ENCODE results near the gene CDC16.

DNA sequence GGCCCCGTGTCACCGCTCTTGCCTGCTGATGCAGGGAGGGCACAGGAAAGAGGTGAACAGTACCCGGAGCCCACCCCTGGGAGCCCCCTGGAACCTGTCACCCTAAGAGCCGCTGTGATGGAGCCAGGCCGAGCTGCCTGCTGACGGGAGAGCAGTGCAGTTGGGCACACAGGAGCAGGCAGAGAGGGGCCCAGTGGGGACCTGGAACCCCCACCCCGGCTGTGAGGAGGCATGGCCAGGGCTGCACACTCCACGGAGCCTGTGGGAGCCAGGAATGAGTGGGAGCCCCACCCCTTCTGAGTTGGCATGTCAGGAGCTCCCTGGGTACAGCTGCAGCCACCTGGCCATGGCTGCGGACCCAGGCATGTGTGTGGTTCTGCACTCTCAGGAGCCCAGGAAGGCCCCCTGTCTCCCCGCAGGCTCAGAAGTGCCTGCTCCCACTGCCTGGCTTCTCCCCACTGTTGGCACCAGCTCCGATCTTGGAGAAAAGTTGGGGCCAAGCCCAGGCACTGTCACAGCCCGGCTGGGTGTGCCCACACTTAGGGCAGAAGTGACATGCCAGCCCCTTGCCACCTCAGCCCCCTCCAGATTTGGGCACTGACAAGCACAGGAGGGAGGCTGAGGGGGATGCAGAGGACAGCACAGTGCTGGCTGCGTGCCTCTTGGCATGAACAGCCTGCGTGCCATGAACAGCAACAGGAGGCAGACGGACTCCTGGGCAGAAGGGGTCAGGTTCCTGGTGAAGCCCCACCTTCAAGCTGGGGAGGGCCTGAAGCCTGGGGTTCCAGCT, 49.3 kb upstream of the CDC16 start:
- TF ChIP-seq CTCF (IDR thresholded peaks at IDR 0.05) (no peak), POLR2A (IDR thresholded peaks at IDR 0.05) (no peak)

Measured in Peyer's patch (tissue), 4 donors.